HepG2 (cell line): ENCODE results near the gene TRAP1. TPM values are rescaled to one million over a fixed set of nuclear protein-coding genes. Genes with fewer than 3 reads are reported as not detected.

Experiments
- ARNT ChIP-seq: fragments of 450-650 bp; IDR thresholded peaks from 2 replicates; pipeline ENCODE4 v1.6.1; 2017
- ATM ChIP-seq: fragments of 450-650 bp; IDR thresholded peaks from 2 replicates; pipeline ENCODE4 v1.7.1; 2017; ENCODE audit warnings: mild to moderate bottlenecking, borderline replicate concordance
- DMTF1 ChIP-seq: sonication (generic); formaldehyde crosslinking; IDR thresholded peaks from 2 replicates; pipeline ENCODE4 v1.4.0; 2020; ENCODE audit warnings: mild to moderate bottlenecking, missing genetic modification reagents
- ERF ChIP-seq: IDR thresholded peaks from 2 replicates; pipeline ENCODE4 v1.6.1; 2018; ENCODE audit warnings: missing biosample characterization, missing genetic modification reagents
- GPN1 ChIP-seq: sonication (generic); formaldehyde crosslinking; IDR thresholded peaks from 2 replicates; pipeline ENCODE4 v1.5.1; 2020; ENCODE audit warnings: missing genetic modification reagents, borderline replicate concordance
- GRHL1 ChIP-seq: sonication (generic); formaldehyde crosslinking; conservative IDR thresholded peaks from 2 replicates; pipeline ENCODE4 v1.8.0; 2022; ENCODE audit warnings: missing genetic modification reagents
- HCFC1 ChIP-seq: fragments of 150-350 bp; IDR thresholded peaks from 2 replicates; pipeline ENCODE4 v1.6.1; 2014; ENCODE audit warnings: low read depth, low read length
- HOXA7 ChIP-seq: sonication (generic); formaldehyde crosslinking; IDR thresholded peaks from 2 replicates; pipeline ENCODE4 v1.8.1; 2022; ENCODE audit warnings: mild to moderate bottlenecking, missing genetic modification reagents, moderate library complexity
- MLLT10 ChIP-seq: sonication (generic); formaldehyde crosslinking; IDR thresholded peaks from 2 replicates; pipeline ENCODE4 v1.4.0; 2020; ENCODE audit warnings: missing genetic modification reagents
- MTA3 ChIP-seq: sonication (generic); formaldehyde crosslinking; IDR thresholded peaks from 2 replicates; pipeline ENCODE4 v1.4.0; 2020; ENCODE audit warnings: missing genetic modification reagents
- MXD3 ChIP-seq: IDR thresholded peaks from 2 replicates; pipeline ENCODE4 v1.6.1; 2016; ENCODE audit warnings: mild to moderate bottlenecking, missing biosample characterization, missing genetic modification reagents
- PCBP2 ChIP-seq: fragments of 200-400 bp; formaldehyde crosslinking; optimal IDR thresholded peaks from 2 replicates; pipeline ENCODE3; 2018; ENCODE audit warnings: low read length, low read depth; ENCODE audit not compliant: poor library complexity, severe bottlenecking
- REL ChIP-seq: sonication (generic); formaldehyde crosslinking; conservative IDR thresholded peaks from 2 replicates; pipeline ENCODE4 v1.8.0; 2022; ENCODE audit warnings: mild to moderate bottlenecking, missing genetic modification reagents, moderate library complexity
- RXRB ChIP-seq: IDR thresholded peaks from 2 replicates; pipeline ENCODE4 v1.6.1; 2016; ENCODE audit warnings: borderline replicate concordance, missing genetic modification reagents, missing compliant biosample characterization
- SCMH1 ChIP-seq: sonication (generic); formaldehyde crosslinking; IDR thresholded peaks from 2 replicates; pipeline ENCODE4 v1.9.0; 2021; ENCODE audit warnings: missing genetic modification reagents, mild to moderate bottlenecking, borderline replicate concordance
- THRA ChIP-seq: sonication (generic); formaldehyde crosslinking; IDR thresholded peaks from 2 replicates; pipeline ENCODE4 v1.4.0; 2020; ENCODE audit warnings: missing genetic modification reagents, borderline replicate concordance
- ZBTB43 ChIP-seq: sonication (generic); formaldehyde crosslinking; conservative IDR thresholded peaks from 2 replicates; pipeline ENCODE4 v1.4.0; 2020; ENCODE audit warnings: missing genetic modification reagents
- ZC3H4 ChIP-seq: sonication (generic); formaldehyde crosslinking; IDR thresholded peaks from 2 replicates; pipeline ENCODE4 v1.4.0; 2020; ENCODE audit warnings: missing genetic modification reagents, borderline replicate concordance
- ZNF224 ChIP-seq: sonication (generic); formaldehyde crosslinking; IDR thresholded peaks from 2 replicates; pipeline ENCODE4 v1.5.0; 2020; ENCODE audit warnings: mild to moderate bottlenecking, missing genetic modification reagents
- ZNF235 ChIP-seq: sonication (generic); formaldehyde crosslinking; IDR thresholded peaks from 2 replicates; pipeline ENCODE4 v1.8.1; 2023; ENCODE audit warnings: mild to moderate bottlenecking, missing genetic modification reagents, borderline replicate concordance
- ZNF33A ChIP-seq: sonication (generic); formaldehyde crosslinking; IDR thresholded peaks from 2 replicates; pipeline ENCODE4 v1.5.1; 2020; ENCODE audit warnings: missing genetic modification reagents, mild to moderate bottlenecking, moderate library complexity, borderline replicate concordance
- ZNF674 ChIP-seq: sonication (generic); formaldehyde crosslinking; IDR thresholded peaks from 2 replicates; pipeline ENCODE4 v1.5.0; 2020; ENCODE audit warnings: low read depth, mild to moderate bottlenecking, missing genetic modification reagents
- ZNF747 ChIP-seq: sonication (generic); formaldehyde crosslinking; IDR thresholded peaks from 2 replicates; pipeline ENCODE4 v1.8.1; 2023; ENCODE audit warnings: missing genetic modification reagents, mild to moderate bottlenecking, borderline replicate concordance
- ZNF749 ChIP-seq: sonication (generic); formaldehyde crosslinking; IDR thresholded peaks from 2 replicates; pipeline ENCODE4 v1.8.0; 2022; ENCODE audit warnings: mild to moderate bottlenecking, missing genetic modification reagents, moderate library complexity, borderline replicate concordance
- polyA plus RNA-seq, 8 experiments: library from polyadenylated mRNA; depleted of rRNA in 3 of 8; stranded (reverse) in 7 of 8; unstranded in 1 of 8; fragments of >200 nt; fragmentation: Illumina TruSeq in 4 of 8; extraction: Trizol in 4 of 8; gene quantifications; 2 replicates each; pipeline versions ENCODE4 v1.2.1 to v1.2.3, GENCODE V29; 2011 to 2016; ENCODE audit warnings: low read depth in 4 of 8, missing spikeins in 1 of 8, mixed read lengths in 1 of 8; ENCODE audit not compliant: insufficient read depth in 1 of 8
- total RNA-seq, 5 experiments: library from RNA; depleted of rRNA; stranded (reverse); fragments of >200 nt; fragmentation: Illumina TruSeq; extraction: Trizol; gene quantifications; 2 replicates each; pipeline ENCODE4 v1.2.3, GENCODE V29; 2016; ENCODE audit warnings: low read depth in 1 of 5

Gene TRAP1
- total and polyA plus RNA-seq, 2 of the 13 experiments (the other 11 are each of a cell fraction or from before 2014, with no cell fraction given): 127 to 240 TPM

- TF ChIP-seq GRHL1 (no peak), ZNF235 (no peak), DMTF1 (CRISPR knock-in tag) (no peak), HOXA7 (no peak), MLLT10 (CRISPR knock-in tag) (no peak), ZNF747 (peak; percentile 54; the same call in 1 of the 2 replicates), MXD3 (no peak), ARNT (no peak), ZBTB43 (CRISPR knock-in tag) (no peak), ZNF674 (no peak), ZNF749 (no peak), ERF (CRISPR knock-in tag) (no peak), REL (CRISPR knock-in tag) (no peak), ATM (no peak), THRA (peak; percentile 59; the same call in 1 of the 2 replicates), ZNF33A (CRISPR knock-in tag) (no peak), SCMH1 (CRISPR knock-in tag) (no peak), MTA3 (no peak), ZNF224 (CRISPR knock-in tag) (no peak), PCBP2 (no peak), HCFC1 (no peak), GPN1 (no peak), ZC3H4 (CRISPR knock-in tag) (no peak), RXRB (CRISPR knock-in tag) (peak; percentile 59; the same call in 1 of the 2 replicates)
Observed at GRCh38 chr16:3654249-3654991, 62.9 kb downstream of the TRAP1 start, which contains the start of gene DNASE1 (continued).
